GF-D8 (cell line): ENCODE results near the gene TRIM48.
"Not testable (repeated sequence)": the region's sequence is repeated elsewhere in the genome, so short reads cannot be mapped to it uniquely, and the experiment has no call there.

ENCODE experiments used
- DNase-seq: peaks from one replicate; lab custom pipeline; 2025; lab: John Stamatoyannopoulos, UW

The TRIM48 gene

GRCh38 chr11:55261855-55262254, at the start of gene TRIM48:
TRIM48 (plus strand) TSS chr11:55262155; CDS start chr11:55262268, 113 bp downstream.
- not testable (repeated sequence) for DNase-seq

GRCh38 chr11:55238316-55238715, 23.6 kb upstream of the TRIM48 start:
- not testable (repeated sequence) for DNase-seq

GRCh38 chr11:55263081-55263480, 1.1 kb downstream of the TRIM48 start:
- no peak for DNase-seq
